Natural killer cell (primary cell): Measurements from ENCODE around the gene ERAL1. TPM values are rescaled to one million over a fixed set of nuclear protein-coding genes. Genes with fewer than 3 reads are reported as not detected.

Experiments
- ATAC-seq, 3 donors: fragments of 150-1000 bp in 2 of 3; fragments of 200-7000 bp in 1 of 3; cut with Tn5 transposase; 1 replicate in 1 of 3; 2 replicates in 2 of 3; pipeline ENCODE4 v1.10.0; 2021; ENCODE audit warnings: mild to moderate bottlenecking in 2 of 3, moderate library complexity in 2 of 3
- DNase-seq, 2 donors: peaks; one replicate each; pipeline versions ENCODE4 v3.0.0 to v3.0.0-alpha.2; 2013 to 2021; ENCODE audit warnings: mixed read lengths in 1 of 2
- H3K27ac ChIP-seq: one replicate; pipeline ENCODE4 v1.5.1; 2013; ENCODE audit warnings: mild to moderate bottlenecking, low read length
- H3K27me3 ChIP-seq: one replicate; pipeline ENCODE4 v1.6.1; 2013; ENCODE audit warnings: low read length; ENCODE audit not compliant: control insufficient read depth, insufficient read depth
- H3K36me3 ChIP-seq: one replicate; pipeline ENCODE4 v1.6.1; 2013; ENCODE audit warnings: low read length; ENCODE audit not compliant: control insufficient read depth, insufficient read depth
- H3K4me1 ChIP-seq: one replicate; pipeline ENCODE4 v1.6.1; 2013; ENCODE audit warnings: low read length; ENCODE audit not compliant: control insufficient read depth, insufficient read depth
- H3K4me3 ChIP-seq: one replicate; pipeline ENCODE4 v1.5.1; 2013; ENCODE audit warnings: low read length
- H3K9me3 ChIP-seq: one replicate; pipeline ENCODE4 v1.6.1; 2013; ENCODE audit warnings: low read length; ENCODE audit not compliant: control insufficient read depth, insufficient read depth
- H3K27ac Mint-ChIP-seq, 2 donors: one replicate each; pipeline ENCODE4 v1.8.0; 2022; ENCODE audit warnings: mild to moderate bottlenecking in 2 of 2, mixed read lengths in 2 of 2, moderate library complexity in 1 of 2
- H3K27me3 Mint-ChIP-seq, 2 donors: one replicate each; pipeline ENCODE4 v1.8.0; 2022; ENCODE audit warnings: low read depth in 2 of 2, mixed read lengths in 2 of 2
- H3K36me3 Mint-ChIP-seq: one replicate; pipeline ENCODE4 v1.8.0; 2022; ENCODE audit warnings: mixed read lengths
- H3K4me1 Mint-ChIP-seq, 2 donors: one replicate each; pipeline ENCODE4 v1.8.0; 2022; ENCODE audit warnings: mixed read lengths in 2 of 2
- H3K4me3 Mint-ChIP-seq: one replicate; pipeline ENCODE4 v1.8.0; 2022; ENCODE audit warnings: mild to moderate bottlenecking, moderate library complexity, mixed read lengths
- H3K9me3 Mint-ChIP-seq, 2 donors: one replicate each; pipeline ENCODE4 v1.8.0; 2022; ENCODE audit warnings: mixed read lengths in 2 of 2
- WGBS: methylation state at CpG from one replicate; pipeline ENCODE4 v1.1.7; 2013; ENCODE audit warnings: missing lambda C conversion rate; ENCODE audit not compliant: insufficient coverage; 5-methylcytosine and 5-hydroxymethylcytosine counted together
- intact Hi-C: fragments of 100-400 bp; cut with micrococcal nuclease; formaldehyde crosslinking; loops from one replicate; pipeline ENCODE4 v1.14.2; 2022
- total RNA-seq, 4 donors: library from RNA; stranded (reverse); fragments of 120-200 nt in 1 of 4; gene quantifications; one replicate each; pipeline versions ENCODE4 v1.2.3 to v1.2.4, GENCODE V29; 2013 to 2022
- TF ChIP-seq, protein P1 (sequence below): fragments of 200-600 bp; IDR thresholded peaks from one replicate; pipeline ENCODE4 v1.8.0; 2022; ENCODE audit warnings: antibody characterized with exemption

The ERAL1 gene
- total RNA-seq, 3 donors from 2014 or later (not counting 1 experiment from before 2014, with no cell fraction given), result 20.9 to 35.2 (median 27.3) TPM

DNA sequence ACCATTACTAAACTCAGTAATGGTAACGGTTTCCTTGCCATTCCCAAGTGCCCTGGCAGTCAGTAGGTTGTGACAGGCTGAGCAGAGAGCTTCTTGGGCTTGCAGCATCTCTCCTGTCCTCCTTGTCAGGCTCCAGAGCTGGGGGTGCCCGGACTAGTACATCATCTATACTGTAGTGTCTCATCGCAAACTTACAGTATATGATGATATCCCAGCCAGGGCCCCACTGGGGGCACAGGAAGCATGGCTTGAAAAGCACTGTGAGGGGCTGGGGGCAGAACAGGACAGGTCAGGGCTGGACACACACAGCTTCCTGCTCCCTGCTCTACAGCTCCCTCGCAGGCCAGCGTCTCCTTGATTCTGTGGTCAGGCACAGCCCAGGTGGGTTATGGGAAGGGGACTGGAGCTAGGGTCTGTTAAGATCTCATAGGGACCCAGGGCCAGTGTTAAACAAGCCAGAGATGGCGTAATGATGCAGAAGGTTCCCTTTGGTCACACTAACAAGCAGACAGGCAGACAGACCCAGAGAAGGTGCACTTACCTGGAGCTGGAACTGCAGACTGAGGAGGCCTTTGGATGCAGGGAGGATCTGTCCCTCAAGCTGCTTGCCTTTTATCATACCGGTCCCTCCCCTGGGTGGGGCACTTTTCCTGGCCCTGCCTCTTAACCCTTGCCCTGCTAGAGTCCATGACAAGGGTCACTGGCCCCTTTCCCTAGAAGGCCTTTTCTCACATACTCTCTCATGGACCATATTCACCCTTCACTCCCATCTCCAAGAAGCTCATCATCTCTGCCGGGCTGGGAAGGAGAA is 6.8 kb downstream of the ERAL1 start:
- no peaks in the 10 kb centered on the region for H3K9me3 Mint-ChIP-seq
- H3K4me1 ChIP-seq, result no peaks in the 10 kb centered on the region
- TF ChIP-seq, protein P1, sequence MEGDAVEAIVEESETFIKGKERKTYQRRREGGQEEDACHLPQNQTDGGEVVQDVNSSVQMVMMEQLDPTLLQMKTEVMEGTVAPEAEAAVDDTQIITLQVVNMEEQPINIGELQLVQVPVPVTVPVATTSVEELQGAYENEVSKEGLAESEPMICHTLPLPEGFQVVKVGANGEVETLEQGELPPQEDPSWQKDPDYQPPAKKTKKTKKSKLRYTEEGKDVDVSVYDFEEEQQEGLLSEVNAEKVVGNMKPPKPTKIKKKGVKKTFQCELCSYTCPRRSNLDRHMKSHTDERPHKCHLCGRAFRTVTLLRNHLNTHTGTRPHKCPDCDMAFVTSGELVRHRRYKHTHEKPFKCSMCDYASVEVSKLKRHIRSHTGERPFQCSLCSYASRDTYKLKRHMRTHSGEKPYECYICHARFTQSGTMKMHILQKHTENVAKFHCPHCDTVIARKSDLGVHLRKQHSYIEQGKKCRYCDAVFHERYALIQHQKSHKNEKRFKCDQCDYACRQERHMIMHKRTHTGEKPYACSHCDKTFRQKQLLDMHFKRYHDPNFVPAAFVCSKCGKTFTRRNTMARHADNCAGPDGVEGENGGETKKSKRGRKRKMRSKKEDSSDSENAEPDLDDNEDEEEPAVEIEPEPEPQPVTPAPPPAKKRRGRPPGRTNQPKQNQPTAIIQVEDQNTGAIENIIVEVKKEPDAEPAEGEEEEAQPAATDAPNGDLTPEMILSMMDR, result no peak
- no peaks in the 10 kb centered on the region for H3K27me3 ChIP-seq
- H3K36me3 ChIP-seq, result peaks cover 27% of the 10 kb centered on the region
- no peaks in the 10 kb centered on the region for H3K27me3 Mint-ChIP-seq
- H3K4me1 Mint-ChIP-seq, result no peaks in the 10 kb centered on the region
- no peak for ATAC-seq
- no peak overlapping the region for H3K4me3 Mint-ChIP-seq
- H3K9me3 ChIP-seq, result no peaks in the 10 kb centered on the region
- DNase-seq, result no peak
- no peaks in the 10 kb centered on the region for H3K36me3 Mint-ChIP-seq
- WGBS, result 86% methylated on average over 8 of the region's 8 CpGs
- H3K27ac ChIP-seq, result no peak overlapping the region
- peak overlapping the region in 1 of 2 donors; percentile 21 for H3K27ac Mint-ChIP-seq
- no peak overlapping the region for H3K4me3 ChIP-seq
- intact Hi-C loops, result no loop called here

DNA sequence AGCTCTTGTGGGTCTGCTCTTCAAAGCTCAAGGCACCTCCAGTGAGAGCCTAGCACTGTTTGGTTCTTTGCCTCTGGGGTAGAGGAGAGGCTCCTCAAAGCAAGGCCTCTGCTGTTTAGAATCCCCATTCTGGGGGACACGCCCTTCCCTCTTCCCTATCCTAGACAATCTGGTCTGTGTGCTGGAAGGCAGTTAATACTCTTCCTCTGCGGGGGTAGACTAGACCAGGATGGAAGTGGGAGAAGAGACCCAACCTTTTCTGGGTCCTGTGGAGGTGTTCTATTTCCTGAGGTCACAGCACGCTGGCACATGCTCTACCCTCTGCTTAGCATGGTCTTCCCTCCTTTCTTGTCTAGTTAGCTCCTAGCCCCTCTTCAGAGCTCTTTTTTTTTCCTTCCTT is 7.7 kb downstream of the ERAL1 start:
- Histone ChIP-seq H3K4me3 (no peak overlapping the region), H3K36me3 (peaks cover 24% of the 10 kb centered on the region), H3K4me1 (no peaks in the 10 kb centered on the region), H3K9me3 (no peaks in the 10 kb centered on the region), H3K27me3 (no peaks in the 10 kb centered on the region), H3K27ac (no peak overlapping the region)
- TF ChIP-seq, protein P1, result no peak
- H3K4me1 Mint-ChIP-seq, result no peaks in the 10 kb centered on the region
- 91% methylated on average over 2 of the region's 3 CpGs for WGBS
- no peak for DNase-seq
- no peak overlapping the region for H3K4me3 Mint-ChIP-seq
- peak overlapping the region in 1 of 2 donors; percentile 21 for H3K27ac Mint-ChIP-seq
- no peaks in the 10 kb centered on the region for H3K36me3 Mint-ChIP-seq
- H3K9me3 Mint-ChIP-seq, result no peaks in the 10 kb centered on the region
- ATAC-seq, result no peak
- intact Hi-C loops, result no loop called here
- H3K27me3 Mint-ChIP-seq, result no peaks in the 10 kb centered on the region

DNA sequence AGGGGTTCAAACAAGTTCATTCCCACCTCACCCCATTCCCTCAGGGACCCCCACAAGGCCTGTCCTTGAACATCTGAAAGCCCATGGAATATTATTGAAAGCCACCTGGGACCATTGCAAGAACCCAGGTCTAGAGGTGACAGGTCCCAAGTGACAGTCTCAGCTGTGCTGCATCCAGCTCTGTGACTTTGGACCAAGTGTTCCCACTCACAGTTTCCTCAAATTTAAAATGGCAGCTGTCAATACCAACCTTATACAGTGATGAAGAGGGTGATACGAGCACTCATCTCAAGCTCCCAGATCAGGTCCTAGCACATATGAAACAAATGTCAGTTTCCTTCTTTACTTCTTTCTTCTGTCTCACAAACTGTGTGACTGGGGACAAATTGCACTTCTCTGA is 9.1 kb downstream of the ERAL1 start:
- DNase-seq, result no peak
- Histone ChIP-seq H3K9me3 (no peaks in the 10 kb centered on the region), H3K4me3 (no peak overlapping the region), H3K36me3 (peaks cover 12% of the 10 kb centered on the region), H3K27me3 (no peaks in the 10 kb centered on the region), H3K4me1 (no peaks in the 10 kb centered on the region), H3K27ac (no peak overlapping the region)
- Mint-ChIP-seq H3K27me3 (no peaks in the 10 kb centered on the region), H3K36me3 (no peaks in the 10 kb centered on the region), H3K27ac (no peak overlapping the region), H3K9me3 (no peaks in the 10 kb centered on the region), H3K4me1 (no peaks in the 10 kb centered on the region), H3K4me3 (no peak overlapping the region)
- TF ChIP-seq, protein P1, result no peak
- no peak for ATAC-seq
- 86% methylated on average over 1 of the region's 1 CpG for WGBS
- intact Hi-C loops, result no loop called here
